K562 (cell line): ENCODE results near the gene EPO. TPM values are rescaled to one million over a fixed set of nuclear protein-coding genes. Genes with fewer than 3 reads are reported as not detected.
A peak's percentile ranks its signal among the peaks of the same experiment; 100 is the strongest.

Source experiments
- CBX8 ChIP-seq: fragments of 200-600 bp; sonication (generic); IDR thresholded peaks from 2 replicates; pipeline ENCODE4 v1.6.1; 2012; ENCODE audit warnings: borderline replicate concordance, mixed run types, low read depth, mild to moderate bottlenecking, moderate library complexity, mixed read lengths, low read length, control low read depth, inconsistent platforms; ENCODE audit not compliant: poor library complexity, severe bottlenecking; ENCODE audit errors: extremely low read depth
- ESRRA ChIP-seq: fragments of 450-650 bp; IDR thresholded peaks from 2 replicates; pipeline ENCODE4 v1.6.1; 2014; ENCODE audit warnings: low read depth, mild to moderate bottlenecking, moderate library complexity, borderline replicate concordance
- GATA2 ChIP-seq: sonication (generic); formaldehyde crosslinking; IDR thresholded peaks from 2 replicates; pipeline ENCODE4 v1.4.0; 2020; ENCODE audit warnings: mild to moderate bottlenecking, missing genetic modification reagents
- HIVEP1 ChIP-seq: fragments of 250-450 bp; sonication (Bioruptor Pico); IDR thresholded peaks from 2 replicates; pipeline ENCODE4 v1.4.0; 2020; ENCODE audit warnings: mild to moderate bottlenecking
- KAT2B ChIP-seq: IDR thresholded peaks from one replicate; pipeline ENCODE4 v1.6.1; 2012; ENCODE audit warnings: low read depth, mild to moderate bottlenecking, control low read depth, inconsistent platforms, low read length, moderate library complexity
- MAFG ChIP-seq: fragments of 450-650 bp; conservative IDR thresholded peaks from 2 replicates; pipeline ENCODE4 v1.6.1; 2016; ENCODE audit warnings: missing genetic modification characterization, missing compliant biosample characterization
- MTF1 ChIP-seq: fragments of 250-450 bp; sonication (Bioruptor Pico); IDR thresholded peaks from 2 replicates; pipeline ENCODE4 v1.9.0; 2021; ENCODE audit warnings: moderate library complexity, mild to moderate bottlenecking, inconsistent platforms, borderline replicate concordance
- PHB ChIP-seq: fragments of 250-450 bp; sonication (Bioruptor Pico); IDR thresholded peaks from 2 replicates; pipeline ENCODE4 v1.5.0; 2021
- POLR2A ChIP-seq: fragments of 450-650 bp; conservative IDR thresholded peaks from 2 replicates; pipeline ENCODE4 v1.6.1; 2016
- PTTG1 ChIP-seq: fragments of 450-650 bp; IDR thresholded peaks from 2 replicates; pipeline ENCODE4 v1.6.1; 2016; ENCODE audit warnings: low read depth, mild to moderate bottlenecking, missing genetic modification characterization, missing compliant biosample characterization
- SAFB ChIP-seq: fragments of 200-400 bp; formaldehyde crosslinking; IDR thresholded peaks from 2 replicates; pipeline ENCODE4 v1.6.1; 2017; ENCODE audit warnings: low read depth, low read length, borderline replicate concordance
- SMARCB1 ChIP-seq: IDR thresholded peaks from 2 replicates; pipeline ENCODE4 v1.6.1; 2011; ENCODE audit warnings: improper control_type of control experiment, low read depth; ENCODE audit not compliant: insufficient read length
- SNIP1 ChIP-seq: fragments of 450-650 bp; IDR thresholded peaks from 2 replicates; pipeline ENCODE4 v1.7.1; 2017; ENCODE audit warnings: low read depth, mild to moderate bottlenecking
- WHSC1 ChIP-seq: IDR thresholded peaks from one replicate; pipeline ENCODE4 v1.6.1; 2012; ENCODE audit warnings: low read length, control low read depth, inconsistent platforms
- ZBTB17 ChIP-seq: fragments of 450-650 bp; formaldehyde crosslinking; IDR thresholded peaks from 2 replicates; pipeline ENCODE4 v1.4.0; 2020; ENCODE audit warnings: mild to moderate bottlenecking
- ZC3H4 ChIP-seq: sonication (generic); formaldehyde crosslinking; IDR thresholded peaks from 2 replicates; pipeline ENCODE4 v1.9.0; 2021; ENCODE audit warnings: missing genetic modification reagents, borderline replicate concordance
- ZNF224 ChIP-seq: sonication (generic); formaldehyde crosslinking; IDR thresholded peaks from 2 replicates; pipeline ENCODE4 v1.8.0; 2022; ENCODE audit warnings: mild to moderate bottlenecking, missing genetic modification reagents
- ZNF408 ChIP-seq: fragments of 250-450 bp; sonication (Bioruptor Pico); IDR thresholded peaks from 2 replicates; pipeline ENCODE4 v1.4.0; 2020; ENCODE audit warnings: low read depth, mild to moderate bottlenecking, moderate library complexity
- ZNF57 ChIP-seq: fragments of 450-650 bp; formaldehyde crosslinking; IDR thresholded peaks from 2 replicates; pipeline ENCODE4 v1.4.0; 2020; ENCODE audit warnings: mild to moderate bottlenecking, moderate library complexity
- ZNF586 ChIP-seq: fragments of 450-650 bp; formaldehyde crosslinking; conservative IDR thresholded peaks from 2 replicates; pipeline ENCODE4 v1.4.0; 2020; ENCODE audit warnings: mild to moderate bottlenecking, moderate library complexity
- ZZZ3 ChIP-seq: fragments of 450-650 bp; IDR thresholded peaks from 2 replicates; pipeline ENCODE4 v1.6.1; 2016; ENCODE audit warnings: antibody characterized with exemption, mild to moderate bottlenecking, moderate library complexity
- polyA plus RNA-seq, 8 experiments: library from polyadenylated mRNA; depleted of rRNA in 4 of 8; stranded (reverse) in 5 of 8; unstranded in 3 of 8; fragments of >200 nt; fragmentation: Nextera tagmentation in 2 of 8; fragmentation: Illumina TruSeq in 1 of 8; extraction: Ambion mirVana in 2 of 8; extraction: Trizol in 1 of 8; gene quantifications; 2 replicates each; pipeline versions ENCODE4 v1.2.1 to v1.2.3, GENCODE V29; 2011 to 2014; ENCODE audit warnings: inconsistent platforms in 1 of 8, missing spikeins in 1 of 8
- total RNA-seq, 7 experiments: library from RNA; depleted of rRNA in 6 of 7; stranded (reverse); fragments of >200 nt in 6 of 7; fragmentation: Illumina TruSeq in 2 of 7; extraction: Trizol in 2 of 7; gene quantifications; 2 replicates each; pipeline versions ENCODE4 v1.2.1 to v1.2.3, GENCODE V29; 2011 to 2021; ENCODE audit warnings: low replicate concordance in 1 of 7
- TF ChIP-seq, protein P1 (sequence below): IDR thresholded peaks from 2 replicates; pipeline ENCODE4 v1.6.1; 2012; ENCODE audit warnings: low read depth, low read length, improper control_type of control experiment, borderline replicate concordance
- TF ChIP-seq, protein P2 (sequence below): conservative IDR thresholded peaks from 2 replicates; pipeline ENCODE4 v1.6.1; 2011; ENCODE audit warnings: low read depth, mild to moderate bottlenecking, low read length; ENCODE audit not compliant: control insufficient read depth
- TF ChIP-seq, protein P3 (sequence below): fragments of 250-450 bp; sonication (Bioruptor Pico); IDR thresholded peaks from 2 replicates; pipeline ENCODE4 v1.8.0; 2022; ENCODE audit warnings: moderate library complexity, mild to moderate bottlenecking, inconsistent platforms
- TF ChIP-seq, protein P4 (sequence below): fragments of 450-650 bp; IDR thresholded peaks from 2 replicates; pipeline ENCODE4 v1.6.1; 2017; ENCODE audit warnings: antibody characterized with exemption

EPO gene
- total and polyA plus RNA-seq, 9 of the 15 experiments (the other 6 are each of a cell fraction or from before 2014, with no cell fraction given), result 0.06 to 0.41 (median 0.07) TPM; not detected in 6

DNA sequence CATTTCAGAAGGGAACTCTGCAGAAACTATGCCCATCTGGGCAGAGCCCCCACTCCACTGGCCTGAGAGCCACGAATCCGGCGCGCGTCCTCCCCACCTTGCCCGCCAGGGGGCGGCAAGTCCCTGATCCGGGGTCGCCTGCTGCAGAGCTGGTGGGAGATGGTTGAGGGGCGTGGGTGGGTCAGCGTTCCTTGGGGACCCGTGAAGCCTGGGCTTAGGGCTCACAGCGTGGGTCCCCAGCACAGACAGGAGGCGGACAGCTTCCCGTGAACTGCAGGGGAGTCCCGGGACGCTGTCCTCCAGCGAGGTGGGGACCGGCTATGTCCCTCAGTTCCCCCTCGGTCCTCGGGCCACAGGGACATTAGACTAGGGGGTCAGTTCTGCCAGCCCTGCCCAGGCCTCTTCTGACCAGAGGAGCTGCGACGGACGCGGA lies 14.9 kb upstream of the EPO start (continued):
- TF ChIP-seq CBX8 (no peak), ZZZ3 (no peak), ZNF57 (CRISPR knock-in tag) (no peak), PHB (CRISPR knock-in tag) (no peak), MTF1 (CRISPR knock-in tag) (no peak), KAT2B (no peak), PTTG1 (tag) (no peak), HIVEP1 (CRISPR knock-in tag) (no peak; the same call in 1 of the 2 replicates), SAFB (no peak), ZNF586 (CRISPR knock-in tag) (no peak), MAFG (tag) (no peak), ZBTB17 (peak; percentile 88), ZNF224 (no peak), SMARCB1 (no peak), ZNF408 (CRISPR knock-in tag) (no peak), GATA2 (CRISPR knock-in tag) (no peak), POLR2A (no peak), ZC3H4 (CRISPR knock-in tag) (no peak), WHSC1 (no peak), SNIP1 (no peak), ESRRA (peak; percentile 18; the same call in 1 of the 2 replicates)
- TF ChIP-seq, protein P1, sequence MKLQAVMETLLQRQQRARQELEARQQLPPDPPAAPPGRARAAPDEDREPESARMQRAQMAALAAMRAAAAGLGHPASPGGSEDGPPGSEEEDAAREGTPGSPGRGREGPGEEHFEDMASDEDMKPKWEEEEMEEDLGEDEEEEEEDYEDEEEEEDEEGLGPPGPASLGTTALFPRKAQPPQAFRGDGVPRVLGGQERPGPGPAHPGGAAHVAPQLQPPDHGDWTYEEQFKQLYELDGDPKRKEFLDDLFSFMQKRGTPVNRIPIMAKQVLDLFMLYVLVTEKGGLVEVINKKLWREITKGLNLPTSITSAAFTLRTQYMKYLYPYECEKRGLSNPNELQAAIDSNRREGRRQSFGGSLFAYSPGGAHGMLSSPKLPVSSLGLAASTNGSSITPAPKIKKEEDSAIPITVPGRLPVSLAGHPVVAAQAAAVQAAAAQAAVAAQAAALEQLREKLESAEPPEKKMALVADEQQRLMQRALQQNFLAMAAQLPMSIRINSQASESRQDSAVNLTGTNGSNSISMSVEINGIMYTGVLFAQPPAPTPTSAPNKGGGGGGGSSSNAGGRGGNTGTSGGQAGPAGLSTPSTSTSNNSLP, result no peak
- TF ChIP-seq, protein P2, sequence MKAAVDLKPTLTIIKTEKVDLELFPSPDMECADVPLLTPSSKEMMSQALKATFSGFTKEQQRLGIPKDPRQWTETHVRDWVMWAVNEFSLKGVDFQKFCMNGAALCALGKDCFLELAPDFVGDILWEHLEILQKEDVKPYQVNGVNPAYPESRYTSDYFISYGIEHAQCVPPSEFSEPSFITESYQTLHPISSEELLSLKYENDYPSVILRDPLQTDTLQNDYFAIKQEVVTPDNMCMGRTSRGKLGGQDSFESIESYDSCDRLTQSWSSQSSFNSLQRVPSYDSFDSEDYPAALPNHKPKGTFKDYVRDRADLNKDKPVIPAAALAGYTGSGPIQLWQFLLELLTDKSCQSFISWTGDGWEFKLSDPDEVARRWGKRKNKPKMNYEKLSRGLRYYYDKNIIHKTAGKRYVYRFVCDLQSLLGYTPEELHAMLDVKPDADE, result peak; percentile 38; the same call in 1 of the 2 replicates
- TF ChIP-seq, protein P3, sequence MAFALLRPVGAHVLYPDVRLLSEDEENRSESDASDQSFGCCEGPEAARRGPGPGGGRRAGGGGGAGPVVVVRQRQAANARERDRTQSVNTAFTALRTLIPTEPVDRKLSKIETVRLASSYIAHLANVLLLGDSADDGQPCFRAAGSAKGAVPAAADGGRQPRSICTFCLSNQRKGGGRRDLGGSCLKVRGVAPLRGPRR (CRISPR knock-in tag), result no peak
- TF ChIP-seq, protein P4, sequence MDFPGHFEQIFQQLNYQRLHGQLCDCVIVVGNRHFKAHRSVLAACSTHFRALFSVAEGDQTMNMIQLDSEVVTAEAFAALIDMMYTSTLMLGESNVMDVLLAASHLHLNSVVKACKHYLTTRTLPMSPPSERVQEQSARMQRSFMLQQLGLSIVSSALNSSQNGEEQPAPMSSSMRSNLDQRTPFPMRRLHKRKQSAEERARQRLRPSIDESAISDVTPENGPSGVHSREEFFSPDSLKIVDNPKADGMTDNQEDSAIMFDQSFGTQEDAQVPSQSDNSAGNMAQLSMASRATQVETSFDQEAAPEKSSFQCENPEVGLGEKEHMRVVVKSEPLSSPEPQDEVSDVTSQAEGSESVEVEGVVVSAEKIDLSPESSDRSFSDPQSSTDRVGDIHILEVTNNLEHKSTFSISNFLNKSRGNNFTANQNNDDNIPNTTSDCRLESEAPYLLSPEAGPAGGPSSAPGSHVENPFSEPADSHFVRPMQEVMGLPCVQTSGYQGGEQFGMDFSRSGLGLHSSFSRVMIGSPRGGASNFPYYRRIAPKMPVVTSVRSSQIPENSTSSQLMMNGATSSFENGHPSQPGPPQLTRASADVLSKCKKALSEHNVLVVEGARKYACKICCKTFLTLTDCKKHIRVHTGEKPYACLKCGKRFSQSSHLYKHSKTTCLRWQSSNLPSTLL, result peak; percentile 62; the same call in 1 of the 2 replicates
